ENCODE results near the gene SHD. TPM values are rescaled to one million over a fixed set of nuclear protein-coding genes. Genes with fewer than 3 reads are reported as not detected.

SHD gene
- total RNA-seq, 2 donors from 2014 or later: not detected

- no peak for DNase-seq (ENCODE audit: low spot score)
- intact Hi-C loops (cut with DNase I): no loop called here
These were observed 15.3 kb downstream of the SHD start for GRCh38 chr19:4294389-4294788.

GRCh38 chr19:4295972-4296771 is 17.1 kb downstream of the SHD start:
- DNase-seq (ENCODE audit: low spot score): no peak
- intact Hi-C loops (cut with DNase I): no loop called here

GRCh38 chr19:4297901-4298809 is 19.1 kb downstream of the SHD start:
- no peak for DNase-seq (ENCODE audit: low spot score)
- intact Hi-C loops (cut with DNase I): no loop called here

- intact Hi-C loops (cut with DNase I): no loop called here
- no peak for DNase-seq (ENCODE audit: low spot score)
These were observed 19.9 kb downstream of the SHD start for GRCh38 chr19:4298810-4299550.

- DNase-seq (ENCODE audit: low spot score): no peak
- intact Hi-C loops (cut with DNase I): no loop called here
These were observed 21.5 kb downstream of the SHD start for GRCh38 chr19:4300589-4300988.

GRCh38 chr19:4301590-4302242 is 22.6 kb downstream of the SHD start:
- intact Hi-C loops (cut with DNase I): no loop called here
- no peak for DNase-seq (ENCODE audit: low spot score)

- intact Hi-C loops (cut with DNase I): no loop called here
- no peak for DNase-seq (ENCODE audit: low spot score)
These were observed 23.2 kb downstream of the SHD start, which contains the start of gene TMIGD2 for GRCh38 chr19:4302243-4302640. TMIGD2 (minus strand) TSS chr19:4302389; CDS start chr19:4302385, 4 bp downstream.

- intact Hi-C loops (cut with DNase I): no loop called here
- DNase-seq (ENCODE audit: low spot score): no peak
These were observed 24.9 kb downstream of the SHD start for GRCh38 chr19:4303819-4304537.

GRCh38 chr19:4304538-4305256 is 25.6 kb downstream of the SHD start, which contains the start of gene FSD1:
FSD1 (plus strand) TSS chr19:4304598; CDS start chr19:4304747, 149 bp downstream.
- no peak for DNase-seq (ENCODE audit: low spot score)
- intact Hi-C loops (cut with DNase I): no loop called here

- no peak for DNase-seq (ENCODE audit: low spot score)
- intact Hi-C loops (cut with DNase I): no loop called here
These were observed 26.2 kb downstream of the SHD start for GRCh38 chr19:4305257-4305612.

GRCh38 chr19:4305659-4306058 is 26.6 kb downstream of the SHD start:
- intact Hi-C loops (cut with DNase I): no loop called here
- no peak for DNase-seq (ENCODE audit: low spot score)

- DNase-seq (ENCODE audit: low spot score): no peak
- intact Hi-C loops (cut with DNase I): no loop called here
These were observed 31.4 kb downstream of the SHD start for GRCh38 chr19:4310247-4311121.

- intact Hi-C loops (cut with DNase I): no loop called here
- no peak for DNase-seq (ENCODE audit: low spot score)
These were observed 34.9 kb downstream of the SHD start for GRCh38 chr19:4313847-4314490.

GRCh38 chr19:4316956-4317355 is 37.9 kb downstream of the SHD start:
- intact Hi-C loops (cut with DNase I): no loop called here
- no peak for DNase-seq (ENCODE audit: low spot score)

GRCh38 chr19:4318460-4318859 is 39.4 kb downstream of the SHD start:
- no peak for DNase-seq (ENCODE audit: low spot score)
- intact Hi-C loops (cut with DNase I): no loop called here

- DNase-seq (ENCODE audit: low spot score): no peak
- intact Hi-C loops (cut with DNase I): no loop called here
These were observed 40.1 kb downstream of the SHD start for GRCh38 chr19:4319067-4319718.
